ENCODE data around the gene FGGY.
"Not testable (repeated sequence)": the region's sequence is repeated elsewhere in the genome, so short reads cannot be mapped to it uniquely, and the experiment has no call there.

Gene FGGY

GRCh38 chr1:59570524-59570923, 273.6 kb downstream of the FGGY start:
- peak in 8 of 56 donors; percentile 2 to 31 (median 6) for DNase-seq

- DNase-seq = no peak
Observed at GRCh38 chr1:59574085-59574484, 277.2 kb downstream of the FGGY start.

GRCh38 chr1:59577774-59578173, 280.9 kb downstream of the FGGY start:
- DNase-seq = no peak

- no peak for DNase-seq
Observed at GRCh38 chr1:59579222-59579621, 282.3 kb downstream of the FGGY start.

GRCh38 chr1:59580257-59580656, 283.4 kb downstream of the FGGY start:
- no peak for DNase-seq

GRCh38 chr1:59592410-59592809, 295.5 kb downstream of the FGGY start:
- DNase-seq = not testable (repeated sequence)

- no peak for DNase-seq
Observed at GRCh38 chr1:59592924-59593323, 296.0 kb downstream of the FGGY start.

GRCh38 chr1:59593798-59594790, 297.2 kb downstream of the FGGY start:
- no peak for DNase-seq

GRCh38 chr1:59595774-59596173, 298.9 kb downstream of the FGGY start:
- DNase-seq = no peak

GRCh38 chr1:59596432-59596831, 299.5 kb downstream of the FGGY start:
- no peak for DNase-seq

GRCh38 chr1:59596956-59597355, 300.1 kb downstream of the FGGY start:
- DNase-seq = no peak

- DNase-seq = peak in 6 of 56 donors; percentile 2 to 28 (median 8)
Observed at GRCh38 chr1:59597420-59598119, 300.7 kb downstream of the FGGY start.

- DNase-seq = no peak
Observed at GRCh38 chr1:59598120-59598440, 301.2 kb downstream of the FGGY start.

- peak in 9 of 56 donors; percentile 2 to 28 (median 8) for DNase-seq
Observed at GRCh38 chr1:59601041-59601441, 304.1 kb downstream of the FGGY start.

GRCh38 chr1:59601811-59602210, 304.9 kb downstream of the FGGY start:
- no peak for DNase-seq

- DNase-seq = no peak
Observed at GRCh38 chr1:59604191-59604590, 307.3 kb downstream of the FGGY start.

GRCh38 chr1:59605184-59605583, 308.3 kb downstream of the FGGY start:
- DNase-seq = no peak

GRCh38 chr1:59605761-59606160, 308.9 kb downstream of the FGGY start:
- DNase-seq = no peak

GRCh38 chr1:59609245-59609644, 312.4 kb downstream of the FGGY start:
- DNase-seq = no peak

GRCh38 chr1:59610499-59610898, 313.6 kb downstream of the FGGY start:
- not testable (repeated sequence) for DNase-seq

- DNase-seq = no peak
Observed at GRCh38 chr1:59617434-59617833, 320.5 kb downstream of the FGGY start.

- no peak for DNase-seq
Observed at GRCh38 chr1:59619557-59619956, 322.7 kb downstream of the FGGY start.

- DNase-seq = no peak
Observed at GRCh38 chr1:59625384-59625783, 328.5 kb downstream of the FGGY start.

Data from amygdala (tissue), 56 donors.